Endothelial cell (in vitro differentiated cells): Measurements from ENCODE around the gene TSC2. TPM values are rescaled to one million over a fixed set of nuclear protein-coding genes. Genes with fewer than 3 reads are reported as not detected.
A peak's percentile ranks its signal among the peaks of the same experiment; 100 is the strongest.
"Not testable (repeated sequence)": the region's sequence is repeated elsewhere in the genome, so short reads cannot be mapped to it uniquely, and the experiment has no call there.

Source experiments
- DNase-seq: peaks from one replicate; pipeline ENCODE4 v3.0.0; 2021; ENCODE audit warnings: low spot score
- H3K27ac Mint-ChIP-seq: one replicate; pipeline ENCODE4 v1.8.0; 2021; ENCODE audit warnings: mixed read lengths, inconsistent platforms; ENCODE audit not compliant: unreplicated experiment
- H3K27me3 Mint-ChIP-seq: one replicate; pipeline ENCODE4 v1.8.0; 2021; ENCODE audit warnings: mild to moderate bottlenecking, moderate library complexity, mixed read lengths, inconsistent platforms; ENCODE audit not compliant: unreplicated experiment
- H3K36me3 Mint-ChIP-seq: one replicate; pipeline ENCODE4 v1.8.0; 2021; ENCODE audit warnings: mild to moderate bottlenecking, low read depth, mixed read lengths, inconsistent platforms; ENCODE audit not compliant: unreplicated experiment
- H3K4me1 Mint-ChIP-seq: one replicate; pipeline ENCODE4 v1.8.0; 2021; ENCODE audit warnings: mild to moderate bottlenecking, mixed read lengths, inconsistent platforms; ENCODE audit not compliant: unreplicated experiment
- H3K4me3 Mint-ChIP-seq: one replicate; pipeline ENCODE4 v1.8.0; 2021; ENCODE audit warnings: mild to moderate bottlenecking, mixed read lengths, inconsistent platforms; ENCODE audit not compliant: unreplicated experiment
- H3K9me3 Mint-ChIP-seq: one replicate; pipeline ENCODE4 v1.8.0; 2021; ENCODE audit warnings: mixed read lengths, inconsistent platforms; ENCODE audit not compliant: unreplicated experiment
- total RNA-seq: library from RNA; stranded (reverse); fragmentation: NEBNext Ultra II Directional; extraction: Animal tissue kit (Norgen Biotek cat#: 25700); gene quantifications from one replicate; pipeline ENCODE4 v1.2.1, GENCODE V29; 2021; ENCODE audit not compliant: unreplicated experiment
- TF ChIP-seq, protein P1 (sequence below): fragments of 200-600 bp; sonication (generic); IDR thresholded peaks from one replicate; pipeline ENCODE4 v1.5.0; 2021; ENCODE audit warnings: antibody characterized with exemption; ENCODE audit not compliant: unreplicated experiment

Gene TSC2
- total RNA-seq, 1 donor from 2014 or later: 180 TPM

DNA sequence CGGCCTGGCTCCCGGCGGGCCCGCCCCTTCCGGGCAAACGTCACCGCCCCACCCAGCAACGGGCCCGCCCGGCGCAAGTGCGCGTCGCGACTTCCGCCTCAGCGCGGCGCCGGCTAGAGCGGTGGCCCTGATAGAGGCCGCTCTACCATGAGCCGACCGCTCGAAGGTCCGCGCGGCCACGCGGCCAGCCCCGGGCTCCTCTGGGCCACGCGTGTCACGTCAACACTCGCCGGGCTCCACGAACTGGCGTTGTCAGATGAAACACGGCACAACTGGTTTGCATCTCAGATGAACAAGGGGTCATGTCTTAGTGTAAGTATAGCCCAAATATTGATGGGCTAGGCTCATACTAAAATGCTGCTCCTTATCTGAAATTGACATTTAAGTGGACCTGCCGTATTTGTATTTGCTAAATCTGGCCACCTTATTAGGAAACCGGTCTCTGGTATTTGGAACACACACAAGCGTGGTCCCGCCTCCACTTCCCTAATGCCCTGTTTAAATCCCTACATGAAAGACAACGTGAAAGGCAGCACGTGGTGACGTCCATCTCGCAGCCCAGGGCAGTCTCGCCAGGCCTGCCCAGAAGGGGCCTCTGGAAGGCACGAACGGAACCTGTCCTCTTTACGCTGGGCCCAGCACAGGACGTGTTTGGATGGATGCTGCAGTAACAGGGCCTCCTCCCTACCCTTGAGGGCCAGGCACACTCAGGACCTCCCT, 37.8 kb upstream of the TSC2 start, which contains the start of gene ZNF598:
Gene ZNF598, minus strand, starts transcription at position 31 of the 720 bp plus-strand sequence.
- H3K27ac Mint-ChIP-seq: peak within 1 kb of the TSS; percentile 77
- H3K4me1 Mint-ChIP-seq: peaks cover 21% of the 10 kb centered on the region
- peaks cover 15% of the 10 kb centered on the region for H3K27me3 Mint-ChIP-seq
- H3K36me3 Mint-ChIP-seq: peaks cover 6% of the 10 kb centered on the region
- peak within 1 kb of the TSS; percentile 95 for H3K4me3 Mint-ChIP-seq
- peak; percentile 80 for DNase-seq
- TF ChIP-seq, protein P1, sequence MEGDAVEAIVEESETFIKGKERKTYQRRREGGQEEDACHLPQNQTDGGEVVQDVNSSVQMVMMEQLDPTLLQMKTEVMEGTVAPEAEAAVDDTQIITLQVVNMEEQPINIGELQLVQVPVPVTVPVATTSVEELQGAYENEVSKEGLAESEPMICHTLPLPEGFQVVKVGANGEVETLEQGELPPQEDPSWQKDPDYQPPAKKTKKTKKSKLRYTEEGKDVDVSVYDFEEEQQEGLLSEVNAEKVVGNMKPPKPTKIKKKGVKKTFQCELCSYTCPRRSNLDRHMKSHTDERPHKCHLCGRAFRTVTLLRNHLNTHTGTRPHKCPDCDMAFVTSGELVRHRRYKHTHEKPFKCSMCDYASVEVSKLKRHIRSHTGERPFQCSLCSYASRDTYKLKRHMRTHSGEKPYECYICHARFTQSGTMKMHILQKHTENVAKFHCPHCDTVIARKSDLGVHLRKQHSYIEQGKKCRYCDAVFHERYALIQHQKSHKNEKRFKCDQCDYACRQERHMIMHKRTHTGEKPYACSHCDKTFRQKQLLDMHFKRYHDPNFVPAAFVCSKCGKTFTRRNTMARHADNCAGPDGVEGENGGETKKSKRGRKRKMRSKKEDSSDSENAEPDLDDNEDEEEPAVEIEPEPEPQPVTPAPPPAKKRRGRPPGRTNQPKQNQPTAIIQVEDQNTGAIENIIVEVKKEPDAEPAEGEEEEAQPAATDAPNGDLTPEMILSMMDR: no peak
- no peaks in the 10 kb centered on the region for H3K9me3 Mint-ChIP-seq

DNA sequence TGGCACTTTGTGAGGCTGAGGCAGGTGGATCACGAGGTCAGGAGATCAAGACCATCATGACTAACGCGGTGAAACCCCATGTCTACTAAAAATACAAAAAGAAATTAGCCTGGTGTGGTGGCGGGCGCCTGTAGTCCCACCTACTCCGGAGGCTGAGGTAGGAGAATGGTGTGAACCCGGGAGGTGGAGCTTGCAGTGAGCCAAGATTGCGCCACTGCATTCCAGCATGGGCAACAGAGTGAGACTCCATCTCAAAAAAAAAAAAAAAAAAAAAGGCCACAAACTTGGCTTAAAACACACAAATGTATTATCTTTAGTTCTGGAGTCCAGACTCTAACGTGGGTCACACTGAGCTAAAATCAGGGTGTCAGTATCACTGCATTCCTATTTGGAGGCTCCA, 36.1 kb upstream of the TSC2 start:
- not testable (repeated sequence) for H3K9me3 Mint-ChIP-seq, H3K4me3 Mint-ChIP-seq, DNase-seq, H3K36me3 Mint-ChIP-seq, H3K27ac Mint-ChIP-seq
- Mint-ChIP-seq H3K27me3 (peaks cover 13% of the 10 kb centered on the region), H3K4me1 (peaks cover 17% of the 10 kb centered on the region)

DNA sequence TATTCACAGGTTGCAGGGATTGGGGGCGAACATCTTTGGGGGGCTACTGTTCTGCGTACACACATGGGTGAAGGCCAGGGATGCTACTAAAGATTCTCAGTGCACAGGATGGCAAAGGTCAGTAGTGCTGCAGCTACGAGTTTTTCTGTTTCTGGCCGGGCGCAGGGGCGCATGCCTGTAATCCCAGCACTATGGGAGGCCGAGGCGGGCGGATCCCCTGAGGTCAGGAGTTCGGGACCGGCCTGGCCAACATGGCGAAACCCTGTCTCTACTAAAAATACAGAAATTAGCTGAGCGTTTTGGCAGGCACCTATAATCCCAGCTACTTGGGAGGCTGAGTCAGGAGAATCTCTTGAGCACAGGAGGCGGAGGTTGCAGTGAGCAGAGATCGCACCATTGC, 34.3 kb upstream of the TSC2 start:
- Mint-ChIP-seq H3K36me3 (peaks cover 3% of the 10 kb centered on the region), H3K4me3 (no peak overlapping the region), H3K27me3 (peaks cover 8% of the 10 kb centered on the region), H3K4me1 (peaks cover 9% of the 10 kb centered on the region), H3K27ac (no peak overlapping the region), H3K9me3 (no peaks in the 10 kb centered on the region)
- TF ChIP-seq, protein P1: no peak
- DNase-seq: no peak

DNA sequence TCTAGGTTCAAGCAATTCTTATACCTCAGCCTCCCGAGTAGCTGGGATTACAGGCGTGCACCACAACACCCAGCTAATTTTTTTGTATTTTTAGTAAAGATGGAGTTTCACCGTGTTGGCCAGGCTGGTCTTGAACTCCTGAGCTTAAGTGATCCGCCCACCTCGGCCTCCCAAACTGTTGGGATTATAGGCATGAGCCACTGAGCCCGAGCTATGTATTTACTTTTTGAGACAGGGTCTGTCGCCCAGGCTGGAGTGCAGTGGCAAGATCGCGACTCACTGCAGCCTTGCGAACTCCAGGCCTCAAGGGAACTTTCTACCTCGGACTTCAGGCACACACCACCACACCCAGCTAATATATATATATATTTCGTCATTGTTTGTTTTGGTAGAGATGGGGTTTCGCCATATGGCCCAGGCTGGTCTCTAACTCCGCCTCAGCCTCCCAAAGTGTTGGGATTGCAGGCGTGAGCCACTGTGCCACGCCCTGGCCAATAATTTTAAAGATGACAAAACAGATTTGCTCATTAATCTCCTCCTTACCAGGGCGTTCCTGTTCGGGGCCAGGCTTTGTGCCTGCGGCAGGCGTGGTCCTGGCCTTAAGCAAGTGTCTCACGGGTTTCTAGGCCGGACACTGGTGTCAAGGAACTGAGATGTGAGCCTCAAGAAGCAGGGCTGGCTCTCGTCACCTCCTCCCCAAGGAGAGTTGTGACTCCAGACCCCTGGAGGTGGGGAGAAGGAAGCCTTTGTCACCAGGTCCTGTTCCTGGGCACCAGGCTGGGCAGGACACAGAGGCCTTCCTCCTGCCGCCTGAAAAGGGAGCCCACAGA, 32.5 kb upstream of the TSC2 start:
- TF ChIP-seq, protein P1: no peak
- H3K27me3 Mint-ChIP-seq: peaks cover 10% of the 10 kb centered on the region
- H3K9me3 Mint-ChIP-seq: no peaks in the 10 kb centered on the region
- H3K27ac Mint-ChIP-seq: no peak overlapping the region
- DNase-seq: no peak
- no peaks in the 10 kb centered on the region for H3K36me3 Mint-ChIP-seq
- no peak overlapping the region for H3K4me3 Mint-ChIP-seq
- H3K4me1 Mint-ChIP-seq: peaks cover under 1% of the 10 kb centered on the region

DNA sequence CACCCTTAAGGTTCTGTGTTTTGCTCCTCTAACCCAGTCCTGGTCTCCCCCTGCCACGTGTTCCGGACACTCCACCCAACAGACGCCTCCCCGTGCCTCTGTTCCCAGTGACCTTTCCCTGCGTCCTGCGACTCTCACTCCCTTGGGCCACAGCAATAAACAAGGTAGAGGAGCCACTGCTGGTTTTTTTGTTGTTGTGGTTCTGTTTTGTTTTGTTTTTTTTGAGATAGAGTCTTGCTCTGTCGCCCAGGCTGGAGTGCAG, 31.9 kb upstream of the TSC2 start:
- Mint-ChIP-seq H3K27me3 (peaks cover 14% of the 10 kb centered on the region), H3K4me3 (no peak overlapping the region), H3K9me3 (no peaks in the 10 kb centered on the region), H3K36me3 (no peaks in the 10 kb centered on the region), H3K27ac (no peak overlapping the region), H3K4me1 (no peaks in the 10 kb centered on the region)
- no peak for DNase-seq
- TF ChIP-seq, protein P1: no peak
